ENCODE results near the gene CACNG1. TPM values are rescaled to one million over a fixed set of nuclear protein-coding genes. Genes with fewer than 3 reads are reported as not detected.

Gene CACNG1
- total RNA-seq, 2 experiments from 2014 or later = not detected

GRCh38 chr17:67018471-67019434 lies 25.6 kb upstream of the CACNG1 start:
- DNase-seq (no peak), ATAC-seq (no peak)
- Mint-ChIP-seq H3K4me1 (no peaks in the 10 kb centered on the region), H3K27me3 (peaks cover 7% of the 10 kb centered on the region), H3K9me3 (ENCODE audit: low read depth) (no peaks in the 10 kb centered on the region), H3K27ac (no peak overlapping the region), H3K36me3 (no peaks in the 10 kb centered on the region), H3K4me3 (no peak overlapping the region)
- CTCF ChIA-PET = no interaction called here

GRCh38 chr17:67019809-67020208 lies 24.5 kb upstream of the CACNG1 start:
- Mint-ChIP-seq H3K27ac (no peak overlapping the region), H3K4me3 (no peak overlapping the region), H3K36me3 (no peaks in the 10 kb centered on the region), H3K4me1 (no peaks in the 10 kb centered on the region), H3K27me3 (peaks cover 2% of the 10 kb centered on the region), H3K9me3 (ENCODE audit: low read depth) (no peaks in the 10 kb centered on the region)
- CTCF ChIA-PET = no interaction called here
- no peak for DNase-seq
- no peak for ATAC-seq

- no peak for ATAC-seq
- no peaks in the 10 kb centered on the region for H3K4me1 Mint-ChIP-seq
- no peaks in the 10 kb centered on the region for H3K36me3 Mint-ChIP-seq
- H3K27me3 Mint-ChIP-seq = no peaks in the 10 kb centered on the region
- CTCF ChIA-PET = no interaction called here
- no peak for DNase-seq
- H3K9me3 Mint-ChIP-seq (ENCODE audit: low read depth) = no peaks in the 10 kb centered on the region
- no peak overlapping the region for H3K4me3 Mint-ChIP-seq
- no peak overlapping the region for H3K27ac Mint-ChIP-seq
These were observed 24.0 kb upstream of the CACNG1 start for GRCh38 chr17:67020293-67020766.

GRCh38 chr17:67021196-67021595 lies 23.2 kb upstream of the CACNG1 start:
- ATAC-seq = no peak
- DNase-seq = no peak
- H3K36me3 Mint-ChIP-seq = no peaks in the 10 kb centered on the region
- H3K4me3 Mint-ChIP-seq = no peak overlapping the region
- no peaks in the 10 kb centered on the region for H3K9me3 Mint-ChIP-seq (ENCODE audit: low read depth)
- CTCF ChIA-PET = no interaction called here
- no peaks in the 10 kb centered on the region for H3K4me1 Mint-ChIP-seq
- H3K27me3 Mint-ChIP-seq = no peaks in the 10 kb centered on the region
- no peak overlapping the region for H3K27ac Mint-ChIP-seq

- no peaks in the 10 kb centered on the region for H3K9me3 Mint-ChIP-seq (ENCODE audit: low read depth)
- H3K4me3 Mint-ChIP-seq = no peak overlapping the region
- DNase-seq = no peak
- no peaks in the 10 kb centered on the region for H3K27me3 Mint-ChIP-seq
- ATAC-seq = no peak
- H3K27ac Mint-ChIP-seq = no peak overlapping the region
- H3K36me3 Mint-ChIP-seq = no peaks in the 10 kb centered on the region
- CTCF ChIA-PET = no interaction called here
- H3K4me1 Mint-ChIP-seq = no peaks in the 10 kb centered on the region
These were observed 22.5 kb upstream of the CACNG1 start for GRCh38 chr17:67021743-67022450.

GRCh38 chr17:67022451-67022810 lies 21.9 kb upstream of the CACNG1 start:
- Mint-ChIP-seq H3K9me3 (ENCODE audit: low read depth) (no peaks in the 10 kb centered on the region), H3K27me3 (no peaks in the 10 kb centered on the region), H3K4me1 (no peaks in the 10 kb centered on the region), H3K4me3 (no peak overlapping the region), H3K27ac (no peak overlapping the region), H3K36me3 (no peaks in the 10 kb centered on the region)
- CTCF ChIA-PET = no interaction called here
- ATAC-seq (no peak), DNase-seq (no peak)

GRCh38 chr17:67024736-67025135 lies 19.6 kb upstream of the CACNG1 start:
- Mint-ChIP-seq H3K36me3 (no peaks in the 10 kb centered on the region), H3K9me3 (ENCODE audit: low read depth) (no peaks in the 10 kb centered on the region), H3K27ac (no peak overlapping the region), H3K4me1 (no peaks in the 10 kb centered on the region), H3K4me3 (no peak overlapping the region), H3K27me3 (no peaks in the 10 kb centered on the region)
- no peak for ATAC-seq
- no peak for DNase-seq
- CTCF ChIA-PET = no interaction called here

- no peak for DNase-seq
- H3K36me3 Mint-ChIP-seq = no peaks in the 10 kb centered on the region
- ATAC-seq = no peak
- no peak overlapping the region for H3K4me3 Mint-ChIP-seq
- H3K9me3 Mint-ChIP-seq (ENCODE audit: low read depth) = no peaks in the 10 kb centered on the region
- CTCF ChIA-PET = no interaction called here
- H3K27me3 Mint-ChIP-seq = no peaks in the 10 kb centered on the region
- no peak overlapping the region for H3K27ac Mint-ChIP-seq
- H3K4me1 Mint-ChIP-seq = no peaks in the 10 kb centered on the region
These were observed 19.1 kb upstream of the CACNG1 start for GRCh38 chr17:67025216-67025792.

- Mint-ChIP-seq H3K4me3 (no peak overlapping the region), H3K27me3 (no peaks in the 10 kb centered on the region), H3K9me3 (ENCODE audit: low read depth) (no peaks in the 10 kb centered on the region), H3K27ac (no peak overlapping the region), H3K4me1 (no peaks in the 10 kb centered on the region), H3K36me3 (no peaks in the 10 kb centered on the region)
- no peak for DNase-seq
- CTCF ChIA-PET = interaction anchor here (1.1 kb wide), 1 partner anchor 83 kb away, joined by 3 read pairs; no protein-coding TSS in a partner anchor
- no peak for ATAC-seq
These were observed 18.0 kb upstream of the CACNG1 start for GRCh38 chr17:67026341-67026740.

GRCh38 chr17:67027031-67027628 lies 17.2 kb upstream of the CACNG1 start:
- H3K27me3 Mint-ChIP-seq = no peaks in the 10 kb centered on the region
- H3K36me3 Mint-ChIP-seq = no peaks in the 10 kb centered on the region
- CTCF ChIA-PET = interaction anchor here (1.1 kb wide), 1 partner anchor 82 kb away, joined by 3 read pairs; no protein-coding TSS in a partner anchor
- H3K4me3 Mint-ChIP-seq = no peak overlapping the region
- H3K4me1 Mint-ChIP-seq = no peaks in the 10 kb centered on the region
- ATAC-seq (no peak), DNase-seq (no peak)
- no peak overlapping the region for H3K27ac Mint-ChIP-seq
- H3K9me3 Mint-ChIP-seq (ENCODE audit: low read depth) = no peaks in the 10 kb centered on the region

GRCh38 chr17:67030641-67031040 lies 13.7 kb upstream of the CACNG1 start:
- Mint-ChIP-seq H3K36me3 (no peaks in the 10 kb centered on the region), H3K27ac (no peak overlapping the region), H3K9me3 (ENCODE audit: low read depth) (no peaks in the 10 kb centered on the region), H3K27me3 (no peaks in the 10 kb centered on the region), H3K4me1 (peaks cover 2% of the 10 kb centered on the region), H3K4me3 (no peak overlapping the region)
- DNase-seq = no peak
- CTCF ChIA-PET = no interaction called here
- no peak for ATAC-seq

- Mint-ChIP-seq H3K36me3 (no peaks in the 10 kb centered on the region), H3K4me1 (peaks cover 2% of the 10 kb centered on the region), H3K27me3 (no peaks in the 10 kb centered on the region), H3K9me3 (ENCODE audit: low read depth) (no peaks in the 10 kb centered on the region), H3K4me3 (no peak overlapping the region), H3K27ac (no peak overlapping the region)
- DNase-seq (no peak), ATAC-seq (no peak)
- CTCF ChIA-PET = no interaction called here
These were observed 12.0 kb upstream of the CACNG1 start for GRCh38 chr17:67032382-67032781.

GRCh38 chr17:67032985-67033384 lies 11.4 kb upstream of the CACNG1 start:
- no peak overlapping the region for H3K4me3 Mint-ChIP-seq
- no peak for DNase-seq

More at GRCh38 chr17:67032985-67033384, 11.4 kb upstream of the CACNG1 start:
- no peak for ATAC-seq
- Mint-ChIP-seq H3K4me1 (peaks cover 2% of the 10 kb centered on the region), H3K9me3 (ENCODE audit: low read depth) (no peaks in the 10 kb centered on the region), H3K27ac (no peak overlapping the region), H3K27me3 (no peaks in the 10 kb centered on the region), H3K36me3 (no peaks in the 10 kb centered on the region)
- CTCF ChIA-PET = no interaction called here
